ENCODE measurements around the gene PNPLA6. TPM values are rescaled to one million over a fixed set of nuclear protein-coding genes. Genes with fewer than 3 reads are reported as not detected.

Gene PNPLA6
- total RNA-seq, 1 experiment from 2014 or later: 176 TPM

- CTCF ChIA-PET: interaction anchor here (0.7 kb wide), 1 partner anchor 9 kb away, joined by 8 read pairs; a partner anchor contains a TSS
Measured at GRCh38 chr19:7505682-7506384, 29.7 kb upstream of the PNPLA6 start.

GRCh38 chr19:7506385-7507328, 28.9 kb upstream of the PNPLA6 start:
- TF ChIP-seq REST (IDR thresholded peaks at IDR 0.05; ENCODE audit: insufficient read depth in 1 of 2, low read depth in 2 of 2, low read length in 1 of 2) (no peak), CTCF (IDR thresholded peaks at IDR 0.05) (no peak), POLR2AphosphoS5 (IDR thresholded peaks at IDR 0.05; ENCODE audit: low read depth, low read length) (no peak), SIN3A (IDR thresholded peaks at IDR 0.05; ENCODE audit: borderline replicate concordance, insufficient read depth, low read depth, low read length) (no peak), TCF7L2 (IDR thresholded peaks at IDR 0.05; ENCODE audit: low read depth, low read length) (no peak)
- Histone ChIP-seq H3K4me3 (ENCODE audit: low read depth in 2 of 2, low read length in 2 of 2) (peak overlapping the region; percentile 8 to 41; a peak in 3 of 4 replicates), H3K27me3 (ENCODE audit: control insufficient read depth, insufficient read depth, low read length) (no peaks in the 10 kb centered on the region), H3K36me3 (ENCODE audit: control insufficient read depth, insufficient read depth, low read length) (no peaks in the 10 kb centered on the region), H3K4me1 (ENCODE audit: control insufficient read depth, insufficient read depth, low read length) (no peaks in the 10 kb centered on the region), H3K27ac (ENCODE audit: low read length) (no peak overlapping the region), H3K9me3 (ENCODE audit: control insufficient read depth, insufficient read depth, low read depth, low read length) (no peaks in the 10 kb centered on the region)
- ChIA-PET CTCF (interaction anchor here (0.7 kb wide), 1 partner anchor 10 kb away, joined by 8 read pairs; a partner anchor contains a TSS), POLR2A (interaction anchor here (0.6 to 0.7 kb wide), 2 partner anchors 13 to 413 kb away, joined by 3 to 4 read pairs; no protein-coding TSS in a partner anchor)
- intact Hi-C loops (cut with micrococcal nuclease; ENCODE audit: unreplicated experiment) (no loop called here), in situ Hi-C loops (cut with HindIII; ENCODE audit: low pct_unique_long_range_greater_than_20kb, low sequenced_read_pairs) (no loop called here)
- peak; percentile 94 for DNase-seq (ENCODE audit: low read depth, low spot score)
- peak; percentile 90 for ATAC-seq
- no TSS peak for BruUV-seq (replicated peaks)

More at GRCh38 chr19:7505682-7506384, 29.7 kb upstream of the PNPLA6 start:
- intact Hi-C loops (cut with micrococcal nuclease; ENCODE audit: unreplicated experiment) (no loop called here), in situ Hi-C loops (cut with HindIII; ENCODE audit: low pct_unique_long_range_greater_than_20kb, low sequenced_read_pairs) (no loop called here)
- POLR2A ChIA-PET: interaction anchor here (0.6 to 0.7 kb wide), 2 partner anchors 14 to 412 kb away, joined by 3 to 4 read pairs; no protein-coding TSS in a partner anchor
- no peak for TF ChIP-seq SIN3A (IDR thresholded peaks at IDR 0.05; ENCODE audit: borderline replicate concordance, insufficient read depth, low read depth, low read length)
- peak in 1 of 2 experiments; percentile 55; a peak in 1 of 4 replicates for TF ChIP-seq REST (IDR thresholded peaks at IDR 0.05; ENCODE audit: insufficient read depth in 1 of 2, low read depth in 2 of 2, low read length in 1 of 2)
- Histone ChIP-seq H3K27ac (ENCODE audit: low read length) (no peak overlapping the region), H3K36me3 (ENCODE audit: control insufficient read depth, insufficient read depth, low read length) (no peaks in the 10 kb centered on the region), H3K27me3 (ENCODE audit: control insufficient read depth, insufficient read depth, low read length) (no peaks in the 10 kb centered on the region), H3K4me3 (ENCODE audit: low read depth in 2 of 2, low read length in 2 of 2) (peak overlapping the region; percentile 13 to 43; a peak in 3 of 4 replicates), H3K4me1 (ENCODE audit: control insufficient read depth, insufficient read depth, low read length) (no peaks in the 10 kb centered on the region), H3K9me3 (ENCODE audit: control insufficient read depth, insufficient read depth, low read depth, low read length) (no peaks in the 10 kb centered on the region)
- no TSS peak for BruUV-seq (replicated peaks)
- DNase-seq (ENCODE audit: low read depth, low spot score) (no peak), ATAC-seq (no peak)

Measured in Panc1 (cell line).